HG03571 (cell line): ENCODE results near the gene KLK5.

Experiments used
- ATAC-seq: cut with Tn5 transposase; IDR thresholded peaks from one replicate; pipeline ENCODE4 v1.9.1; 2021; ENCODE audit not compliant: unreplicated experiment

The KLK5 gene

GRCh38 chr19:50894478-50895356 is 58.1 kb downstream of the KLK5 start:
- no peak for ATAC-seq
